ENCODE data around the gene BHMT2. TPM values are rescaled to one million over a fixed set of nuclear protein-coding genes. Genes with fewer than 3 reads are reported as not detected.
A peak's percentile ranks its signal among the peaks of the same experiment; 100 is the strongest.

BHMT2 gene
- total and polyA plus RNA-seq, 5 experiments from 2014 or later = not detected

- ATAC-seq (no peak), DNase-seq (no peak)
- Mint-ChIP-seq H3K9me3 (no peaks in the 10 kb centered on the region), H3K36me3 (peaks cover 0 to 4% (median 0%) of the 10 kb centered on the region in 3 donors), H3K27ac (peak overlapping the region in 1 of 10 donors; percentile 33), H3K4me1 (peaks cover 0 to 7% (median 1%) of the 10 kb centered on the region in 4 donors), H3K4me3 (no peak overlapping the region), H3K27me3 (peaks cover 4 to 16% (median 11%) of the 10 kb centered on the region in 5 donors)
- POLR2A ChIA-PET = no interaction called here
These were observed 6.3 kb downstream of the BHMT2 start for GRCh38 chr5:79075646-79076426.

GRCh38 chr5:79076819-79077218 is 7.3 kb downstream of the BHMT2 start:
- no peak for DNase-seq
- Mint-ChIP-seq H3K27me3 (peaks cover 0 to 8% (median 4%) of the 10 kb centered on the region in 5 donors), H3K9me3 (no peaks in the 10 kb centered on the region), H3K4me1 (peaks cover 0 to 7% (median 1%) of the 10 kb centered on the region in 4 donors), H3K4me3 (no peak overlapping the region), H3K36me3 (peaks cover 0 to 4% (median 0%) of the 10 kb centered on the region in 3 donors), H3K27ac (no peak overlapping the region)
- POLR2A ChIA-PET = no interaction called here
- ATAC-seq = no peak

GRCh38 chr5:79077680-79078365 is 8.3 kb downstream of the BHMT2 start:
- DNase-seq = no peak
- Mint-ChIP-seq H3K27ac (no peak overlapping the region), H3K4me3 (no peak overlapping the region), H3K27me3 (peaks cover 0 to 6% (median 0%) of the 10 kb centered on the region in 5 donors), H3K9me3 (no peaks in the 10 kb centered on the region), H3K4me1 (peaks cover 0 to 7% (median 1%) of the 10 kb centered on the region in 4 donors), H3K36me3 (no peaks in the 10 kb centered on the region)
- POLR2A ChIA-PET = no interaction called here
- ATAC-seq = no peak

- H3K27me3 Mint-ChIP-seq = peaks cover 0 to 1% (median 0%) of the 10 kb centered on the region in 5 donors
- H3K4me1 Mint-ChIP-seq = peaks cover 0 to 7% (median 1%) of the 10 kb centered on the region in 4 donors
- no peaks in the 10 kb centered on the region for H3K9me3 Mint-ChIP-seq
- H3K36me3 Mint-ChIP-seq = no peaks in the 10 kb centered on the region
- H3K27ac Mint-ChIP-seq = no peak overlapping the region
- DNase-seq (no peak), ATAC-seq (no peak)
- POLR2A ChIA-PET = no interaction called here
- H3K4me3 Mint-ChIP-seq = no peak overlapping the region
These were observed 11.2 kb downstream of the BHMT2 start for GRCh38 chr5:79080804-79081203.

GRCh38 chr5:79081779-79082178 is 12.2 kb downstream of the BHMT2 start:
- Mint-ChIP-seq H3K27ac (no peak overlapping the region), H3K36me3 (no peaks in the 10 kb centered on the region), H3K9me3 (no peaks in the 10 kb centered on the region), H3K4me3 (no peak overlapping the region), H3K27me3 (no peaks in the 10 kb centered on the region), H3K4me1 (peaks cover 0 to 7% (median 1%) of the 10 kb centered on the region in 4 donors)
- POLR2A ChIA-PET = no interaction called here
- no peak for DNase-seq
- ATAC-seq = no peak

GRCh38 chr5:79086116-79086515 is 16.5 kb downstream of the BHMT2 start:
- Mint-ChIP-seq H3K4me3 (no peak overlapping the region), H3K27ac (no peak overlapping the region), H3K9me3 (no peaks in the 10 kb centered on the region), H3K4me1 (no peaks in the 10 kb centered on the region), H3K27me3 (peaks cover 0 to 5% (median 0%) of the 10 kb centered on the region in 5 donors), H3K36me3 (no peaks in the 10 kb centered on the region)
- ATAC-seq (no peak), DNase-seq (no peak)
- POLR2A ChIA-PET = no interaction called here

GRCh38 chr5:79088507-79088906 is 18.9 kb downstream of the BHMT2 start:
- Mint-ChIP-seq H3K9me3 (no peaks in the 10 kb centered on the region), H3K4me3 (no peak overlapping the region), H3K4me1 (no peaks in the 10 kb centered on the region), H3K27me3 (peaks cover 0 to 11% (median 2%) of the 10 kb centered on the region in 5 donors), H3K27ac (no peak overlapping the region), H3K36me3 (no peaks in the 10 kb centered on the region)
- DNase-seq (no peak), ATAC-seq (no peak)
- POLR2A ChIA-PET = no interaction called here

- Mint-ChIP-seq H3K4me3 (no peak overlapping the region), H3K9me3 (peaks cover 0 to 4% (median 0%) of the 10 kb centered on the region in 9 donors), H3K4me1 (no peaks in the 10 kb centered on the region), H3K27me3 (peaks cover 0 to 13% (median 4%) of the 10 kb centered on the region in 5 donors), H3K27ac (no peak overlapping the region), H3K36me3 (no peaks in the 10 kb centered on the region)
- DNase-seq (no peak), ATAC-seq (no peak)
- POLR2A ChIA-PET = no interaction called here
These were observed 21.5 kb downstream of the BHMT2 start for GRCh38 chr5:79091064-79091463.

GRCh38 chr5:79093762-79094161 is 24.2 kb downstream of the BHMT2 start:
- Mint-ChIP-seq H3K4me1 (no peaks in the 10 kb centered on the region), H3K27me3 (peaks cover 0 to 13% (median 6%) of the 10 kb centered on the region in 5 donors), H3K9me3 (peaks cover 0 to 5% (median 0%) of the 10 kb centered on the region in 9 donors), H3K36me3 (no peaks in the 10 kb centered on the region), H3K4me3 (no peak overlapping the region), H3K27ac (no peak overlapping the region)
- POLR2A ChIA-PET = no interaction called here
- DNase-seq (no peak), ATAC-seq (no peak)

- peaks cover 0 to 10% (median 0%) of the 10 kb centered on the region in 3 donors for H3K36me3 Mint-ChIP-seq
- ATAC-seq = no peak
- POLR2A ChIA-PET = no interaction called here
- H3K4me1 Mint-ChIP-seq = peaks cover 0 to 5% (median 0%) of the 10 kb centered on the region in 4 donors
- no peak overlapping the region for H3K4me3 Mint-ChIP-seq
- H3K9me3 Mint-ChIP-seq = peaks cover 0 to 4% (median 0%) of the 10 kb centered on the region in 9 donors
- DNase-seq = no peak
- H3K27me3 Mint-ChIP-seq = peaks cover 16 to 60% (median 25%) of the 10 kb centered on the region in 5 donors
- peak overlapping the region in 1 of 10 donors; percentile 38 for H3K27ac Mint-ChIP-seq
These were observed 36.3 kb downstream of the BHMT2 start for GRCh38 chr5:79105868-79106267.

- ATAC-seq (no peak), DNase-seq (no peak)
- Mint-ChIP-seq H3K4me1 (peaks cover 0 to 5% (median 1%) of the 10 kb centered on the region in 4 donors), H3K4me3 (no peak overlapping the region), H3K36me3 (peaks cover 0 to 3% (median 2%) of the 10 kb centered on the region in 3 donors), H3K27me3 (peaks cover 24 to 67% (median 30%) of the 10 kb centered on the region in 5 donors), H3K9me3 (no peaks in the 10 kb centered on the region), H3K27ac (no peak overlapping the region)
- POLR2A ChIA-PET = no interaction called here
These were observed 37.6 kb downstream of the BHMT2 start for GRCh38 chr5:79107020-79107796.

GRCh38 chr5:79108086-79108485 is 38.5 kb downstream of the BHMT2 start:
- DNase-seq (no peak), ATAC-seq (no peak)
- H3K36me3 Mint-ChIP-seq = peaks cover 0 to 2% (median 0%) of the 10 kb centered on the region in 3 donors
- H3K27me3 Mint-ChIP-seq = peaks cover 28 to 69% (median 33%) of the 10 kb centered on the region in 5 donors
- H3K27ac Mint-ChIP-seq = no peak overlapping the region
- no peaks in the 10 kb centered on the region for H3K9me3 Mint-ChIP-seq
- H3K4me3 Mint-ChIP-seq = no peak overlapping the region
- POLR2A ChIA-PET = no interaction called here
- peaks cover 0 to 5% (median 1%) of the 10 kb centered on the region in 4 donors for H3K4me1 Mint-ChIP-seq
